Thyroid gland (tissue), 4 donors: ENCODE data around the gene MERTK.

Experiments
- POLR2A ChIP-seq, 2 donors: fragments of 450-650 bp; IDR thresholded peaks; one replicate each; pipeline ENCODE4 v1.6.1; 2017; ENCODE audit warnings: antibody characterized with exemption in 2 of 2, mild to moderate bottlenecking in 2 of 2, moderate library complexity in 1 of 2
- TF ChIP-seq, protein P1 (sequence below), 6 experiments: fragments of 200-600 bp in 3 of 6; fragments of 450-650 bp in 3 of 6; sonication (generic) in 3 of 6; IDR thresholded peaks; one replicate each; pipeline ENCODE4 v1.5.1; 2016 to 2019; ENCODE audit warnings: antibody characterized with exemption in 6 of 6, mild to moderate bottlenecking in 2 of 6, inconsistent platforms in 1 of 6, moderate library complexity in 1 of 6

GRCh38 chr2:111975053-111975552, 76.7 kb downstream of the MERTK start:
- TF ChIP-seq, protein P1, sequence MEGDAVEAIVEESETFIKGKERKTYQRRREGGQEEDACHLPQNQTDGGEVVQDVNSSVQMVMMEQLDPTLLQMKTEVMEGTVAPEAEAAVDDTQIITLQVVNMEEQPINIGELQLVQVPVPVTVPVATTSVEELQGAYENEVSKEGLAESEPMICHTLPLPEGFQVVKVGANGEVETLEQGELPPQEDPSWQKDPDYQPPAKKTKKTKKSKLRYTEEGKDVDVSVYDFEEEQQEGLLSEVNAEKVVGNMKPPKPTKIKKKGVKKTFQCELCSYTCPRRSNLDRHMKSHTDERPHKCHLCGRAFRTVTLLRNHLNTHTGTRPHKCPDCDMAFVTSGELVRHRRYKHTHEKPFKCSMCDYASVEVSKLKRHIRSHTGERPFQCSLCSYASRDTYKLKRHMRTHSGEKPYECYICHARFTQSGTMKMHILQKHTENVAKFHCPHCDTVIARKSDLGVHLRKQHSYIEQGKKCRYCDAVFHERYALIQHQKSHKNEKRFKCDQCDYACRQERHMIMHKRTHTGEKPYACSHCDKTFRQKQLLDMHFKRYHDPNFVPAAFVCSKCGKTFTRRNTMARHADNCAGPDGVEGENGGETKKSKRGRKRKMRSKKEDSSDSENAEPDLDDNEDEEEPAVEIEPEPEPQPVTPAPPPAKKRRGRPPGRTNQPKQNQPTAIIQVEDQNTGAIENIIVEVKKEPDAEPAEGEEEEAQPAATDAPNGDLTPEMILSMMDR (IDR thresholded peaks at IDR 0.05): no peak
- TF ChIP-seq POLR2A (IDR thresholded peaks at IDR 0.05): no peak
